Measurements from ENCODE around the gene FGF14.

FGF14 gene

GRCh38 chr13:101730420-101731000, 671.3 kb downstream of the FGF14 start:
- Histone ChIP-seq H3K36me3 (replicated peaks) (no peaks in the 10 kb centered on the region), H3K27ac (no peak overlapping the region), H3K4me3 (ENCODE audit: low read depth, low read length) (no peak overlapping the region), H3K27me3 (replicated peaks) (no peaks in the 10 kb centered on the region)
- DNase-seq = no peak
- TF ChIP-seq CTCF (IDR thresholded peaks at IDR 0.05; ENCODE audit: low read depth, low read length, missing control alignments) = no peak
- in situ Hi-C loops (cut with HindIII; ENCODE audit: low pct_ligation_motif_present, low sequenced_read_pairs) = no loop called here

- no peak for DNase-seq
- in situ Hi-C loops (cut with HindIII; ENCODE audit: low pct_ligation_motif_present, low sequenced_read_pairs) = no loop called here
- Histone ChIP-seq H3K4me3 (ENCODE audit: low read depth, low read length) (no peak overlapping the region), H3K27ac (no peak overlapping the region), H3K27me3 (replicated peaks) (no peaks in the 10 kb centered on the region), H3K36me3 (replicated peaks) (no peaks in the 10 kb centered on the region)
- TF ChIP-seq CTCF (IDR thresholded peaks at IDR 0.05; ENCODE audit: low read depth, low read length, missing control alignments) = no peak
These were observed 673.2 kb downstream of the FGF14 start for GRCh38 chr13:101728615-101729014.

GRCh38 chr13:101728021-101728420, 673.8 kb downstream of the FGF14 start:
- no peak for TF ChIP-seq CTCF (IDR thresholded peaks at IDR 0.05; ENCODE audit: low read depth, low read length, missing control alignments)
- no peaks in the 10 kb centered on the region for H3K27me3 ChIP-seq (replicated peaks)
- H3K27ac ChIP-seq = no peak overlapping the region
- H3K4me3 ChIP-seq (ENCODE audit: low read depth, low read length) = no peak overlapping the region
- peaks cover 2% of the 10 kb centered on the region for H3K36me3 ChIP-seq (replicated peaks)
- DNase-seq = no peak
- in situ Hi-C loops (cut with HindIII; ENCODE audit: low pct_ligation_motif_present, low sequenced_read_pairs) = no loop called here

GRCh38 chr13:101727118-101727517, 674.7 kb downstream of the FGF14 start:
- DNase-seq = no peak
- peaks cover 9% of the 10 kb centered on the region for H3K36me3 ChIP-seq (replicated peaks)
- in situ Hi-C loops (cut with HindIII; ENCODE audit: low pct_ligation_motif_present, low sequenced_read_pairs) = no loop called here
- no peak overlapping the region for H3K4me3 ChIP-seq (ENCODE audit: low read depth, low read length)
- no peak for TF ChIP-seq CTCF (IDR thresholded peaks at IDR 0.05; ENCODE audit: low read depth, low read length, missing control alignments)
- H3K27ac ChIP-seq = no peak overlapping the region
- H3K27me3 ChIP-seq (replicated peaks) = no peaks in the 10 kb centered on the region

- H3K4me3 ChIP-seq (ENCODE audit: low read depth, low read length) = no peak overlapping the region
- H3K36me3 ChIP-seq (replicated peaks) = peaks cover 12% of the 10 kb centered on the region
- no peaks in the 10 kb centered on the region for H3K27me3 ChIP-seq (replicated peaks)
- no peak for DNase-seq
- no peak overlapping the region for H3K27ac ChIP-seq
- in situ Hi-C loops (cut with HindIII; ENCODE audit: low pct_ligation_motif_present, low sequenced_read_pairs) = no loop called here
- TF ChIP-seq CTCF (IDR thresholded peaks at IDR 0.05; ENCODE audit: low read depth, low read length, missing control alignments) = no peak
These were observed 675.2 kb downstream of the FGF14 start for GRCh38 chr13:101726681-101727080.

GRCh38 chr13:101718496-101718895, 683.4 kb downstream of the FGF14 start:
- DNase-seq = no peak
- no peak overlapping the region for H3K4me3 ChIP-seq (ENCODE audit: low read depth, low read length)
- in situ Hi-C loops (cut with HindIII; ENCODE audit: low pct_ligation_motif_present, low sequenced_read_pairs) = no loop called here
- TF ChIP-seq CTCF (IDR thresholded peaks at IDR 0.05; ENCODE audit: low read depth, low read length, missing control alignments) = no peak
- H3K27ac ChIP-seq = no peak overlapping the region
- peaks cover 21% of the 10 kb centered on the region for H3K36me3 ChIP-seq (replicated peaks)
- H3K27me3 ChIP-seq (replicated peaks) = no peaks in the 10 kb centered on the region

Data from brain microvascular endothelial cell (primary cell).